ENCODE measurements around the gene BACH2.

Gene BACH2

GRCh38 chr6:89886378-89887120 lies 410.1 kb downstream of the BACH2 start:
- no peak overlapping the region for H3K4me2 ChIP-seq (ENCODE audit: low read length)
- H3K27me3 ChIP-seq (ENCODE audit: control insufficient read depth, low read length) = peaks cover 7% of the 10 kb centered on the region
- TF ChIP-seq EZH2phosphoT487 (IDR thresholded peaks at IDR 0.05; ENCODE audit: borderline replicate concordance, low read length) (no peak), CTCF (IDR thresholded peaks at IDR 0.05; ENCODE audit: low read depth, low read length, poor library complexity, severe bottlenecking) (no peak)
- H3K36me3 ChIP-seq (ENCODE audit: control insufficient read depth, low read length) = no peaks in the 10 kb centered on the region
- H3K9me3 ChIP-seq (ENCODE audit: control insufficient read depth, insufficient read depth, low read length) = no peaks in the 10 kb centered on the region
- H3F3A ChIP-seq (ENCODE audit: control insufficient read depth, insufficient read depth) = no peaks in the 10 kb centered on the region; the same call in 1 of the 2 replicates
- no peaks in the 10 kb centered on the region for H3K79me2 ChIP-seq (ENCODE audit: control insufficient read depth, low read length)
- H3K9me2 ChIP-seq (replicated peaks; ENCODE audit: control insufficient read depth, low read length) = no peaks in the 10 kb centered on the region
- no peak overlapping the region for H3K4me3 ChIP-seq (ENCODE audit: low read length)
- no peaks in the 10 kb centered on the region for H4K20me1 ChIP-seq (ENCODE audit: control insufficient read depth, insufficient read depth, low read depth, low read length)
- H3K27ac ChIP-seq (ENCODE audit: low read depth, low read length) = no peak overlapping the region
- H3K4me1 ChIP-seq (ENCODE audit: control insufficient read depth, low read length) = peaks cover 9% of the 10 kb centered on the region
